H9 (cell line): ENCODE results near the gene PXN. TPM values are rescaled to one million over a fixed set of nuclear protein-coding genes. Genes with fewer than 3 reads are reported as not detected.

Experiments
- DNase-seq: peaks from one replicate; pipeline ENCODE4 v3.0.0-alpha.2; 2017
- H2AFZ ChIP-seq: one replicate; pipeline ENCODE4 v1.6.1; 2013; ENCODE audit warnings: mild to moderate bottlenecking, low read length, control low read depth, moderate library complexity
- H2AK5ac ChIP-seq: 2 replicates; pipeline ENCODE4 v1.6.1; 2013; ENCODE audit warnings: low read length, control low read depth, mixed read lengths; ENCODE audit not compliant: insufficient read length
- H2BK120ac ChIP-seq: one replicate; pipeline ENCODE4 v1.6.1; 2013; ENCODE audit warnings: low read depth, mild to moderate bottlenecking, low read length, control low read depth, inconsistent platforms; ENCODE audit not compliant: poor library complexity, severe bottlenecking
- H2BK12ac ChIP-seq: 2 replicates; pipeline ENCODE4 v1.6.1; 2013; ENCODE audit warnings: low read length, control low read depth, mixed read lengths, low read depth; ENCODE audit not compliant: insufficient read length
- H2BK15ac ChIP-seq: 2 replicates; pipeline ENCODE4 v1.6.1; 2013; ENCODE audit warnings: low read depth, low read length, control low read depth
- H2BK20ac ChIP-seq: one replicate; pipeline ENCODE4 v1.6.1; 2013; ENCODE audit warnings: low read depth, mild to moderate bottlenecking, low read length, control low read depth, inconsistent platforms; ENCODE audit not compliant: poor library complexity, severe bottlenecking
- H2BK5ac ChIP-seq: 2 replicates; pipeline ENCODE4 v1.6.1; 2013; ENCODE audit warnings: low read length, control low read depth, mixed read lengths; ENCODE audit not compliant: insufficient read length
- H3K14ac ChIP-seq: 2 replicates; pipeline ENCODE4 v1.6.1; 2013; ENCODE audit warnings: low read length, control low read depth; ENCODE audit not compliant: insufficient read depth
- H3K18ac ChIP-seq: 2 replicates; pipeline ENCODE4 v1.6.1; 2013; ENCODE audit warnings: low read depth, mild to moderate bottlenecking, mixed read lengths, low read length, control low read depth; ENCODE audit not compliant: insufficient read length
- H3K23ac ChIP-seq: 2 replicates; pipeline ENCODE4 v1.6.1; 2013; ENCODE audit warnings: low read length, control low read depth, mixed read lengths, low read depth; ENCODE audit not compliant: insufficient read length
- H3K23me2 ChIP-seq: 2 replicates; pipeline ENCODE4 v1.6.1; 2013; ENCODE audit warnings: low read depth, mild to moderate bottlenecking, mixed read lengths, low read length, control low read depth; ENCODE audit not compliant: insufficient read length, poor library complexity, severe bottlenecking
- H3K27ac ChIP-seq: 2 replicates; pipeline ENCODE4 v1.5.1; 2013; ENCODE audit warnings: low read length, control low read depth, mixed read lengths, low read depth; ENCODE audit not compliant: insufficient read length
- H3K27me3 ChIP-seq: 2 replicates; pipeline ENCODE4 v1.6.1; 2013; ENCODE audit warnings: low read length, control low read depth, inconsistent platforms; ENCODE audit not compliant: insufficient read depth
- H3K4ac ChIP-seq: 2 replicates; pipeline ENCODE4 v1.6.1; 2013; ENCODE audit warnings: low read depth, mild to moderate bottlenecking, control low read depth, inconsistent platforms, low read length, moderate library complexity
- H3K4me1 ChIP-seq: 2 replicates; pipeline ENCODE4 v1.6.1; 2013; ENCODE audit warnings: low read length, control low read depth, inconsistent platforms; ENCODE audit not compliant: insufficient read depth
- H3K4me2 ChIP-seq: 2 replicates; pipeline ENCODE4 v1.6.1; 2013; ENCODE audit warnings: low read length, control low read depth, mixed read lengths; ENCODE audit not compliant: insufficient read length, insufficient read depth
- H3K56ac ChIP-seq: 2 replicates; pipeline ENCODE4 v1.6.1; 2013; ENCODE audit warnings: low read depth, mild to moderate bottlenecking, mixed read lengths, low read length, control low read depth; ENCODE audit not compliant: insufficient read length
- H3K79me1 ChIP-seq: 2 replicates; pipeline ENCODE4 v1.6.1; 2013; ENCODE audit warnings: low read depth, mild to moderate bottlenecking, moderate library complexity, low read length, control low read depth, inconsistent platforms; ENCODE audit not compliant: insufficient read depth, poor library complexity, severe bottlenecking
- H3K79me2 ChIP-seq: 2 replicates; pipeline ENCODE4 v1.6.1; 2013; ENCODE audit warnings: low read length, control low read depth, inconsistent platforms; ENCODE audit not compliant: insufficient read depth
- H3K9ac ChIP-seq: 2 replicates; pipeline ENCODE4 v1.6.1; 2013; ENCODE audit warnings: low read length, control low read depth, mixed read lengths; ENCODE audit not compliant: insufficient read length; ENCODE audit errors: extremely low read depth
- H3K9me3 ChIP-seq: one replicate; pipeline ENCODE4 v1.6.1; 2013; ENCODE audit warnings: low read depth, low read length, inconsistent platforms; ENCODE audit not compliant: control insufficient read depth
- H3T11ph ChIP-seq: one replicate; pipeline ENCODE4 v1.6.1; 2013; ENCODE audit warnings: mild to moderate bottlenecking, low read length, control low read depth, inconsistent platforms
- H4K20me1 ChIP-seq: one replicate; pipeline ENCODE4 v1.6.1; 2013; ENCODE audit not compliant: control insufficient read depth, insufficient read length, insufficient read depth
- H4K5ac ChIP-seq: 2 replicates; pipeline ENCODE4 v1.6.1; 2013; ENCODE audit warnings: low read depth, mild to moderate bottlenecking, mixed read lengths, low read length, control low read depth; ENCODE audit not compliant: insufficient read length
- H4K8ac ChIP-seq: replicated peaks from 2 replicates; pipeline ENCODE4 v1.6.1; 2013; ENCODE audit warnings: low read length, control low read depth, mixed read lengths, low read depth; ENCODE audit not compliant: insufficient read length
- H4K91ac ChIP-seq: 2 replicates; pipeline ENCODE4 v1.6.1; 2013; ENCODE audit warnings: low read depth, mild to moderate bottlenecking, moderate library complexity, mixed read lengths, low read length, control low read depth; ENCODE audit not compliant: insufficient read length
- H3K27ac Mint-ChIP-seq, 3 experiments: 2 replicates in 2 of 3; 3 replicates in 1 of 3; pipeline ENCODE4 v1.8.0; 2020 to 2021; ENCODE audit warnings: mixed read lengths in 3 of 3, mild to moderate bottlenecking in 1 of 3, moderate library complexity in 1 of 3
- H3K27me3 Mint-ChIP-seq: 2 replicates; pipeline ENCODE4 v1.8.0; 2021; ENCODE audit warnings: low read depth, mild to moderate bottlenecking, moderate library complexity, mixed read lengths
- H3K36me3 Mint-ChIP-seq, 3 experiments: 2 replicates in 2 of 3; 3 replicates in 1 of 3; pipeline ENCODE4 v1.8.0; 2020 to 2021; ENCODE audit warnings: low read depth in 3 of 3, mixed read lengths in 3 of 3; ENCODE audit not compliant: insufficient read depth in 1 of 3
- H3K4me1 Mint-ChIP-seq, 2 experiments: 2 replicates each; pipeline ENCODE4 v1.8.0; 2020; ENCODE audit warnings: mixed read lengths in 2 of 2
- H3K4me3 Mint-ChIP-seq, 2 experiments: 2 replicates in 1 of 2; 3 replicates in 1 of 2; pipeline ENCODE4 v1.8.0; 2020 to 2021; ENCODE audit warnings: mild to moderate bottlenecking in 2 of 2, mixed read lengths in 2 of 2, moderate library complexity in 1 of 2
- H3K9me3 Mint-ChIP-seq, 2 experiments: 2 replicates in 1 of 2; 3 replicates in 1 of 2; pipeline ENCODE4 v1.8.0; 2020; ENCODE audit warnings: mild to moderate bottlenecking in 2 of 2, mixed read lengths in 2 of 2, moderate library complexity in 1 of 2
- CTCF ChIP-seq: fragments of 200-600 bp; sonication (generic); conservative IDR thresholded peaks from 3 replicates; pipeline ENCODE4 v1.8.0; 2021; ENCODE audit warnings: antibody characterized with exemption, mild to moderate bottlenecking
- WGBS: extraction: QIAGEN DNeasy Blood & Tissue Kit; methylation state at CpG from one replicate; pipeline ENCODE4 v1.1.7; 2013; ENCODE audit warnings: missing lambda C conversion rate, low lambda C conversion rate, mixed read lengths; ENCODE audit not compliant: insufficient read length; ENCODE audit errors: extremely low coverage; 5-methylcytosine and 5-hydroxymethylcytosine counted together
- total RNA-seq: library from RNA; stranded (reverse); gene quantifications from 2 replicates; pipeline ENCODE4 v1.2.1, GENCODE V29; 2021

PXN gene
- total RNA-seq, 1 experiment from 2014 or later: 92.8 TPM

DNA sequence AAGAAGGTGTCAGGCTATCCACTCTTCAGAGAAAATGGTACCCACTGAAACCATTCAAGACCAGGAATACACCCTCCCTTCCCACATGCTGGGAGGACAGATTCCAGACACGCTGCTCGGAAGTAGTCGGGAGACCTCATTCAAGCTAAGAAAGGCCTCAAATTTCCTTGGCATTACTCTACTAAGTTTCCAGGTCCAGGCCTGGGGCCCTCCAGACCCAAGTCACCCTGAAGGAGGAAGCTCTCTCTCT is 37.6 kb downstream of the PXN start:
- no peaks in the 10 kb centered on the region for H4K20me1 ChIP-seq
- no peak overlapping the region for H3K56ac ChIP-seq
- no peak overlapping the region for H3K9ac ChIP-seq
- H2BK120ac ChIP-seq: no peak overlapping the region
- no peak overlapping the region for H4K8ac ChIP-seq
- H3K4ac ChIP-seq: no peak overlapping the region
- H3K23ac ChIP-seq: no peak overlapping the region
- Mint-ChIP-seq H3K4me3 (peak overlapping the region; percentile 52 to 72; a peak in 3 of 5 replicates), H3K27me3 (no peaks in the 10 kb centered on the region), H3K9me3 (no peaks in the 10 kb centered on the region), H3K36me3 (peaks cover 7 to 19% (median 16%) of the 10 kb centered on the region in 3 experiments; a peak in 6 of 7 replicates), H3K4me1 (peaks cover 66 to 71% of the 10 kb centered on the region in 2 experiments), H3K27ac (peak overlapping the region; percentile 99; a peak in 6 of 7 replicates)
- H3K79me2 ChIP-seq: peaks cover 3% of the 10 kb centered on the region; the same call in 1 of the 2 replicates
- TF ChIP-seq CTCF: no peak
- no peak overlapping the region for H3K27ac ChIP-seq
- H3K9me3 ChIP-seq: no peaks in the 10 kb centered on the region
- no peak overlapping the region for H3T11ph ChIP-seq
- whole genome bisulfite sequencing: no CpG with 5 or more reads among the region's 3 CpGs
- H3K14ac ChIP-seq: no peak overlapping the region
- no peak overlapping the region for H2BK12ac ChIP-seq
- no peak overlapping the region for H3K18ac ChIP-seq
- peaks cover 3% of the 10 kb centered on the region for H3K23me2 ChIP-seq
- no peak overlapping the region for H3K4me2 ChIP-seq
- no peak overlapping the region for H2BK15ac ChIP-seq
- H3K79me1 ChIP-seq: no peaks in the 10 kb centered on the region
- H3K4me1 ChIP-seq: peaks cover 24% of the 10 kb centered on the region
- H4K5ac ChIP-seq: no peak overlapping the region
- no peak overlapping the region for H2BK5ac ChIP-seq
- no peak for DNase-seq
- H2AFZ ChIP-seq: no peak overlapping the region
- no peak overlapping the region for H4K91ac ChIP-seq
- H2BK20ac ChIP-seq: no peak overlapping the region
- H3K27me3 ChIP-seq: no peaks in the 10 kb centered on the region
- H2AK5ac ChIP-seq: no peak overlapping the region
